Hippocampal formation (tissue), 2 donors: ENCODE data around the gene PTTG1IP.

ENCODE experiments used
- DNase-seq, 2 donors: peaks; one replicate each; lab custom pipeline; 2025; lab: John Stamatoyannopoulos, UW

The PTTG1IP gene

GRCh38 chr21:44909719-44910118 is 36.2 kb upstream of the PTTG1IP start:
- no peak for DNase-seq

DNA sequence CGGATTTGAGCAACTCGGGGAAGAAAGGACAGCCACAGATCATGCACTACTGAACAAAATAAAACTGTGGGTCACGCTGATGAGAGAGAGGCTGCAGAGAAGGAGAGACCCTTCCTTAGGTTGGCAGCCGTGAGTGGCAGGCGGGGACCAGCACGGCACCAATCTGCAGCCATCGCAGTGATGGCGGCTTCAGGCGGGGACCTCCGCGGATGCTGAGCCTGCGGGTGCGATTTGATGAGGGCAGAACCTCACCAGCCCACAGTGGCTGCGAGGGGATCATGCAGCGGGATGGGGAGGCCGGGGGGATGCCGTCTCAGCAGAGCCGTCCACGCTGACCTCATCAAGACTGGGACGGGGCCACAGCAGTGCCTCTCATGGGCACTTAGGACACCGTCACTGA is 35.4 kb upstream of the PTTG1IP start:
- no peak for DNase-seq

- no peak for DNase-seq
These were observed 34.7 kb upstream of the PTTG1IP start for GRCh38 chr21:44907966-44908895.

GRCh38 chr21:44907225-44907965 is 33.9 kb upstream of the PTTG1IP start:
- no peak for DNase-seq

GRCh38 chr21:44905728-44906090 is 32.2 kb upstream of the PTTG1IP start:
- no peak for DNase-seq

DNA sequence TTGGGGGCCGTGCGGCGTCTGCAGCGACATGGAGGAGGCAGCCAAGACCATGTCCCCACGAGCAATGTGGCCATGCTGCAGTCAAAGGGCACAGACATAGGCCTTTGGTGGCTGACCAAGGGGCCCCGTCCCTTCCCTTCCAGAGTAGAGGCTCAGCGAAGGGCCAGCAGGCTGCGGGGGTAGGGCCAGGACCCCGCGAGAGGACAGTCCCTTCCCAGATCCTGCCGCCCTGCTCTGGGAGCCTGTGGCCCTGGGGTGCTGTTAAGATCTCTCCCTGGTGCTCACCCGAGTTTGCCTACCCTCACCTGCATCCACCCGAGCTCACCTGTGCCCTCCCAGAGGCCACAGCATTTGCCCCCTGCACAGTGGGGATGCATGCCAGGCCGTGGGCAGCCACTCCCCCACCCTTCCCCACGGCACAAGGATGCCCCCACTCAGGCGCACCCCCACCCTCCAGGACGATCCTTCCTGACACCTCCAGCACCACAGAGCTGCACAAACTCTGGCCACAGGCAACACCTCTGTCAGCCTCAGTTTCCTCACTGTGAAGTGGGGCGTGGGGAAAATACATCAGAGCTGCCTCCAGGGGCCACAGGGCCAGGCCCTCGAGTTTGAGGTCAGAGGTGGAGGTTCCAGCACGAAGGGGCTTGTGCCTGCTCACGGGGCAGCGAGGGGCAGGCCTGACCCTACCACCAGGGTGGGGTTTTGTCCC is 31.7 kb upstream of the PTTG1IP start:
- no peak for DNase-seq

GRCh38 chr21:44904141-44904923 is 30.8 kb upstream of the PTTG1IP start:
- no peak for DNase-seq

DNA sequence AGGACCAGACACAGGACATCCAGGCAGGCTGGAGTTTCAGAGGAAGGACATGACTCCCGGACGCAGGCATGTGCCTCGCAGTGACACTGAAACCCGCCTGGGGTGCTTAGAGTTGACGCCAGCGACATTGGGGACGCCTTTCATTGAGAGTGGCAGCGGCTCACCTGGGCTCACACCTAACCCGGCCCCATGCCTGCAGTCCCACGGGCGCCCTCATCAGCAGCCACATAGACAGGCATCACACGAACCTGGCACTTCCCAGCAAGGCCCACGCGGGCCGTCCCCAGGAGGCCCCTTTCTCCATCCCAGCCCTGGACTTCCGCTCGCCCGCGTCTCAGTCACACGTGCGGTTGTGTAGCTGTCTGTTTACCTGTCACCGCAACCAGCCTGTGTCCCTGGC is 30.2 kb upstream of the PTTG1IP start:
- DNase-seq: no peak

DNA sequence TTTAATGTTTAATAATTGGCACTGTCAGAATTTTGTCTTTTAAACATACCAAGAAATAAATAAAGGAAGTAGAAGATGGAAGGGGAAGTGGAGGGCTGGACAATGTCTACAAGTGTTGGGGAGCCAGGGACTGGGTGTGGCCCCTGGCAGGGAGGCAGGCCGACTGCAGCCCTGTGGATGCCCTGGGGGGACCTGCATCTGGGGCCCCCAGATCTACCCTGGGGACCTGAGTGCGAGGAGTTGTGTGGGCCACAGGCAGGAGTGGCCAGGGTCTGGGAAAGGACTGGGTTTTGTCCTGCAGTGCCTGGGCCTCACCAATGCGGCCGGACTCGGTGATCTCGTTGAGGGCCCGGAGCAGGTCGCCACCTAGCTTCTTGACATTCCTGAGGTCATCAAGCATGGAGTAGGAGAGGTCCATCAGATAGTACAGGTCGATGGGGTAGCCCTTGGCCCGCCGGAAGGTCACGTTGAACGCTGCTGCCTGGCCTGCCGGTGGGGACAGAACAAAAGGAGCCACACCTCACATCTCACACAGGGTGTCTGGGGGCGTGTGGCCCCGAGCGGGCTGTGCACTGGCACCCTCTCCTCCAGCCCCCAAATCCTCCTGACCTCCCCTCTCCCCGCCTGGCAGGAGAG is 29.7 kb upstream of the PTTG1IP start:
- DNase-seq: no peak

DNA sequence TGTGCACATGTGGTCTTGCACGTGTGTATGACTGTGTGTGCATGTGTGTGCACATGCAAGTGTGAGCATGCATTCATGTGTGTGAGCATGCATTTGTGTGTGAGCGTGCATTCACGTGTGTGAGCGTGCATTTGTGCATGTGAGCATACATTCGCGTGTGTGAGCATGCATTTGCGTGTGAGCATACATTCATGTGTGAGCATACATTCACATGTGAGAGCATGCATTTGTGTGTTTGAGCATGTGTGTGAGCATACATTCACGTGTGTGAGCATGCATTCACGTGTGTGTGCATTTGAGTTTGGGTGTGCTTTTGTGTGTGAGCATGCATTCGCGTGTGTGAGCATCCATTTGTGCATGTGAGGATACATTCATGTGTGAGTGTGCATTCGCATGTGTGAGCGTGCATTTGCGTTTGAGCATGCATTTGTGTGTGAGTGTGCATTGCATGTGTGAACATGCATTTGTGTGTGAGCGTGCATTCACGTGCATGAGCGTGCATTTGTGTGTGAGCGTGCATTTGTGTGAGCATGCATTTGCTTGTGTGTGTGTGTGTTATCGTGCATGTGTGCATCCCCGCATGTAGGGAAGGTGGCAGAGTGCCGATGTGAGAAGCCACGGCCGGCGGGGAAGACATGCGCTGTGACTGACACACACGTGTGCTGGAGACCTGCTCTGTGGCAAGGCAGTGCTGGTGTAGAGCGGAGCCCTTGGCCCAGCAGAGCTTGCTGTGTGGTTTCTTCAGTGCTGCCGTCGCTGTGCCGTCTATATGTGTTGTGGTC is 29.0 kb upstream of the PTTG1IP start:
- no peak for DNase-seq

GRCh38 chr21:44901391-44902074 is 28.0 kb upstream of the PTTG1IP start:
- DNase-seq: no peak

DNA sequence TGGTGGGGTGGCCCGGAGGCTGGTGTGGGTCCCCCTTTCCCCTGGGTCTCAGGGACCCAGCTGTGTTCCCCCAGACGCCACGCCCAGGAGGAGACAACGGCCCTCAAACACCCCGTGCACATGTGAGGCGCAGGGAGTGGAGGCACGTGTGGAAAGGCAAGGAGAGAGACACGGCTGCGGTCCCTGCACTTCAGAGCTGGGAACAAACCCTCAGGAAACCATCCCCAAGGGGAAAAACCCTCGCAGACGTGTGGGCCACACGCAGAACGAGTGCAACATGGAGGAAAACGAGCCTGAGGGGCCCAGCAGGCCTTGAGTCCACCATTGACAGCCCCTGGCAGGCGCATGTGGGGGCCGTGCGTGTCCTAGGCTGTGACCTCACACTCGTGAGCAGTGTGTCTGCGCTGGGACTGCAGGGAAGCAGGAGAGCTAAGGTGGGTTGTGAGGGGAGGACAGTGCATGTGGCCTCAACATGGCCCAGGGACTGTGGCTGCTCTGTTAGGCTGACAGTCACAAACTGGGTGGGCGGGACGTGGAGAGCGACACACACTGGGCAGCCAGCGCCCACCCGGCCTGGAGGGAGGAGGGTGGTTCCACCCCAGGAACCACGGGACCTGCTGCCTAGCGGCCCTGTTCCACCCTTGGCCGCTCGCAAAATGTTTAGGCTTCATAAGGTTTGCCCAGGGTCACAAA is 27.2 kb upstream of the PTTG1IP start:
- no peak for DNase-seq

- no peak for DNase-seq
These were observed 26.5 kb upstream of the PTTG1IP start for GRCh38 chr21:44899768-44900558.

DNA sequence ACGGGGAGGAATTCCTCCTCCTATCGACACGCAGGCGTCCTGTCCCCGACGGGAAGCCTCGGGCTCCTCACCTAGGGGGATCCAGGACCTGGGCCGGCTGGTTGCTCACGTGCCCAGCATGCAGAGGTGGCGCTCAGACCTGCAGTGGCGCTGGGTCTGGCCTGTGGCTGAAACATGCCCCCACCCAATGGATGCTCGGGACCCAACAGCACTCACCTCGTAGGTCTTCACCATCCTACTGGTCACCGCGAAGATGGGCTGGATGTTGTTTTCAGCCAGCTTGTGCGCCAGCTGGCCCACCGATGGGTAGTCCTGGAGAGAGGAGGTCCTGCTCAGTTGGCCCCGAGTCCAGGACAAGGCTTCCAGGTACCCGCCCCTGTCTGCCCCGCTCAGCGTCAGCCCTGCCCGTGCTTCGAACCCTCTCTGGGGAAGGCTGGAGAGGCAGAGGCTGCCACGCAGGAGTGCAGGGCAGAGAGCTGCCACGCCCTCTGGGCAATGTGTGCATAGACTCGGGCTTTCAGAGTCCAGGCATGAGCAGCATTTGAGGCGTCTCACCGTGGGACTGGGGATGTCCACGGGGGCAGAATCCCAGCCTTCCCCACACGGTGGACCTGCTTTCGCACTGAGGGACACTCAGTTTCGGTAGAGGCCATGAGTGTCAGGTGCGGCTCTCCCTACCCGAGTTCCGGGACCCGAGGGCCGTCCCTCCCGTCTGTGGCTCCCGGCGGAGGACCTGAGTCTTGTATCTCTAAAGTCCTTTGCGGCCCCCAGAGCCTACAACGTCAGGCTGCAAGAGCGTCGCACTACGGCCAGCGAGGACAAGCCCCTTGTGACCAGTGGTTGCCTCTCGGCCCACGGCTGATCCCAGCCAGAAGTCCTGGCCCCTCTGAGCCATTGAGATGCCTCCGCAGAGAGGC is 25.6 kb upstream of the PTTG1IP start:
- DNase-seq: no peak

GRCh38 chr21:44898011-44898488 is 24.6 kb upstream of the PTTG1IP start:
- DNase-seq: no peak

DNA sequence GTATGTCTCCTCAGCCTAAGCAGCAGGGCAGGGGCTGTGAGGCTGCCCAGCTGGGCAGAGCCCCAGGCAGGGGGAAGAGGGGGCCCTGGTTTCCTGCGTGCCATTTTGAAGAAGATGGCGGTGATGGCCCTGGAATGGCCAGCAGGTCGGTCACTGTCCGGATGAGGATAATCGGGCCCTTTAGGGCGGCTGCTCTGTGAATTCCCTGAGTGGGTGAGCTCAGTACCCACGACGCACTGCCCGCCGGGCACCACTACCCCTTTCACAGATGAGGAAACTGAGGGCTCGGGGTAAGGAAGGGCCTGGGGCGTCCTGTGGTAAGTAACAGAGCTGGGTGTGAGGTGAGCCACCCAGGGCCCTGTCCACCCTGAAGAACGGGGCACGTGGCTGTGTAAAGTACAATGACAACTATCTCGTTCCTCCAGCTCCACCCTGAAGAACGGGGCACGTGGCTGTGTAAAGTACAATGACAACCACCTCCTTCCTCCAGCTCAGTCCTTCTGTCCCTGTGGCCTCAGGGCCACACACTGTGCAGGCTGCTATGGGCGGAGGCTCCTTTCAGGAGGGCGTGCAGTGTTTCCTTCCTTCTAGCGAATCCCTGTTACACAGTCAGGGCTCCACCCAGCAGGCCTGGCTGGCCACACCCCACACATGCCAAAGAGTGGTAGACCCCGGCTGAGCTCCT is 24.0 kb upstream of the PTTG1IP start:
- DNase-seq: no peak
